ENCODE data around the gene RGS9.

The RGS9 gene

GRCh38 chr17:65156185-65156834, 19.1 kb downstream of the RGS9 start:
- WGBS, 2 experiments, result 95 to 97% methylated on average over 21 of the region's 21 CpGs
- no peaks in the 10 kb centered on the region for H3K27me3 ChIP-seq (ENCODE audit: control insufficient read depth, insufficient read depth, low read length, poor library complexity, severe bottlenecking)
- H3K4me3 ChIP-seq (ENCODE audit: insufficient read depth, low read depth, low read length), result no peak overlapping the region
- H3K36me3 ChIP-seq (ENCODE audit: control insufficient read depth, insufficient read depth, low read length), result no peaks in the 10 kb centered on the region
- no peak overlapping the region for H3K27ac ChIP-seq (ENCODE audit: insufficient read depth, low read depth, low read length, poor library complexity, severe bottlenecking)
- no peaks in the 10 kb centered on the region for H3K9me3 ChIP-seq (ENCODE audit: control insufficient read depth, low read length)
- H3K4me1 ChIP-seq (ENCODE audit: control insufficient read depth, insufficient read depth, low read length), result peaks cover 3% of the 10 kb centered on the region

- H3K9me3 ChIP-seq (ENCODE audit: control insufficient read depth, low read length), result no peaks in the 10 kb centered on the region
- no peak overlapping the region for H3K27ac ChIP-seq (ENCODE audit: insufficient read depth, low read depth, low read length, poor library complexity, severe bottlenecking)
- WGBS, 2 experiments, result 94 to 97% methylated on average over 14 of the region's 14 CpGs
- no peaks in the 10 kb centered on the region for H3K36me3 ChIP-seq (ENCODE audit: control insufficient read depth, insufficient read depth, low read length)
- H3K4me1 ChIP-seq (ENCODE audit: control insufficient read depth, insufficient read depth, low read length), result peaks cover 3% of the 10 kb centered on the region
- H3K27me3 ChIP-seq (ENCODE audit: control insufficient read depth, insufficient read depth, low read length, poor library complexity, severe bottlenecking), result no peaks in the 10 kb centered on the region
- no peak overlapping the region for H3K4me3 ChIP-seq (ENCODE audit: insufficient read depth, low read depth, low read length)
These were observed 19.8 kb downstream of the RGS9 start for GRCh38 chr17:65156835-65157565.

GRCh38 chr17:65158041-65158440, 20.9 kb downstream of the RGS9 start:
- H3K36me3 ChIP-seq (ENCODE audit: control insufficient read depth, insufficient read depth, low read length), result no peaks in the 10 kb centered on the region
- no peak overlapping the region for H3K4me3 ChIP-seq (ENCODE audit: insufficient read depth, low read depth, low read length)
- H3K4me1 ChIP-seq (ENCODE audit: control insufficient read depth, insufficient read depth, low read length), result peaks cover 3% of the 10 kb centered on the region
- H3K27ac ChIP-seq (ENCODE audit: insufficient read depth, low read depth, low read length, poor library complexity, severe bottlenecking), result no peak overlapping the region
- H3K9me3 ChIP-seq (ENCODE audit: control insufficient read depth, low read length), result no peaks in the 10 kb centered on the region
- no peaks in the 10 kb centered on the region for H3K27me3 ChIP-seq (ENCODE audit: control insufficient read depth, insufficient read depth, low read length, poor library complexity, severe bottlenecking)
- 95 to 96% methylated on average over 11 of the region's 11 CpGs for WGBS, 2 experiments

- Histone ChIP-seq H3K4me1 (ENCODE audit: control insufficient read depth, insufficient read depth, low read length) (peaks cover 3% of the 10 kb centered on the region), H3K9me3 (ENCODE audit: control insufficient read depth, low read length) (no peaks in the 10 kb centered on the region), H3K4me3 (ENCODE audit: insufficient read depth, low read depth, low read length) (no peak overlapping the region), H3K27ac (ENCODE audit: insufficient read depth, low read depth, low read length, poor library complexity, severe bottlenecking) (no peak overlapping the region), H3K36me3 (ENCODE audit: control insufficient read depth, insufficient read depth, low read length) (no peaks in the 10 kb centered on the region), H3K27me3 (ENCODE audit: control insufficient read depth, insufficient read depth, low read length, poor library complexity, severe bottlenecking) (no peaks in the 10 kb centered on the region)
- 85% methylated on average over 2 of the region's 2 CpGs for WGBS, 2 experiments
These were observed 21.5 kb downstream of the RGS9 start for GRCh38 chr17:65158622-65159021.

- H3K9me3 ChIP-seq (ENCODE audit: control insufficient read depth, low read length), result no peaks in the 10 kb centered on the region
- no peak overlapping the region for H3K4me3 ChIP-seq (ENCODE audit: insufficient read depth, low read depth, low read length)
- no peaks in the 10 kb centered on the region for H3K36me3 ChIP-seq (ENCODE audit: control insufficient read depth, insufficient read depth, low read length)
- no peak overlapping the region for H3K27ac ChIP-seq (ENCODE audit: insufficient read depth, low read depth, low read length, poor library complexity, severe bottlenecking)
- H3K27me3 ChIP-seq (ENCODE audit: control insufficient read depth, insufficient read depth, low read length, poor library complexity, severe bottlenecking), result no peaks in the 10 kb centered on the region
- no peaks in the 10 kb centered on the region for H3K4me1 ChIP-seq (ENCODE audit: control insufficient read depth, insufficient read depth, low read length)
- WGBS, 2 experiments, result 93 to 94% methylated on average over 6 of the region's 6 CpGs
These were observed 23.3 kb downstream of the RGS9 start for GRCh38 chr17:65160516-65160915.

- no peaks in the 10 kb centered on the region for H3K9me3 ChIP-seq (ENCODE audit: control insufficient read depth, low read length)
- H3K4me1 ChIP-seq (ENCODE audit: control insufficient read depth, insufficient read depth, low read length), result no peaks in the 10 kb centered on the region
- no peaks in the 10 kb centered on the region for H3K27me3 ChIP-seq (ENCODE audit: control insufficient read depth, insufficient read depth, low read length, poor library complexity, severe bottlenecking)
- H3K36me3 ChIP-seq (ENCODE audit: control insufficient read depth, insufficient read depth, low read length), result no peaks in the 10 kb centered on the region
- no peak overlapping the region for H3K4me3 ChIP-seq (ENCODE audit: insufficient read depth, low read depth, low read length)
- no peak overlapping the region for H3K27ac ChIP-seq (ENCODE audit: insufficient read depth, low read depth, low read length, poor library complexity, severe bottlenecking)
- whole genome bisulfite sequencing, 2 experiments, result 75 to 81% methylated on average over 5 of the region's 5 CpGs
These were observed 26.9 kb downstream of the RGS9 start for GRCh38 chr17:65163990-65164495.

- Histone ChIP-seq H3K4me3 (ENCODE audit: insufficient read depth, low read depth, low read length) (no peak overlapping the region), H3K27ac (ENCODE audit: insufficient read depth, low read depth, low read length, poor library complexity, severe bottlenecking) (no peak overlapping the region), H3K4me1 (ENCODE audit: control insufficient read depth, insufficient read depth, low read length) (no peaks in the 10 kb centered on the region), H3K27me3 (ENCODE audit: control insufficient read depth, insufficient read depth, low read length, poor library complexity, severe bottlenecking) (no peaks in the 10 kb centered on the region), H3K9me3 (ENCODE audit: control insufficient read depth, low read length) (no peaks in the 10 kb centered on the region), H3K36me3 (ENCODE audit: control insufficient read depth, insufficient read depth, low read length) (no peaks in the 10 kb centered on the region)
- WGBS, 2 experiments, result 94 to 95% methylated on average over 15 to 16 of the region's 16 CpGs
These were observed 29.6 kb downstream of the RGS9 start for GRCh38 chr17:65166787-65167186.

GRCh38 chr17:65167566-65167965, 30.4 kb downstream of the RGS9 start:
- H3K27me3 ChIP-seq (ENCODE audit: control insufficient read depth, insufficient read depth, low read length, poor library complexity, severe bottlenecking), result no peaks in the 10 kb centered on the region
- H3K4me3 ChIP-seq (ENCODE audit: insufficient read depth, low read depth, low read length), result no peak overlapping the region
- 88 to 92% methylated on average over 8 of the region's 8 CpGs for WGBS, 2 experiments
- H3K27ac ChIP-seq (ENCODE audit: insufficient read depth, low read depth, low read length, poor library complexity, severe bottlenecking), result no peak overlapping the region
- no peaks in the 10 kb centered on the region for H3K9me3 ChIP-seq (ENCODE audit: control insufficient read depth, low read length)
- H3K4me1 ChIP-seq (ENCODE audit: control insufficient read depth, insufficient read depth, low read length), result no peaks in the 10 kb centered on the region
- H3K36me3 ChIP-seq (ENCODE audit: control insufficient read depth, insufficient read depth, low read length), result no peaks in the 10 kb centered on the region

- Histone ChIP-seq H3K4me3 (ENCODE audit: insufficient read depth, low read depth, low read length) (no peak overlapping the region), H3K27ac (ENCODE audit: insufficient read depth, low read depth, low read length, poor library complexity, severe bottlenecking) (no peak overlapping the region), H3K27me3 (ENCODE audit: control insufficient read depth, insufficient read depth, low read length, poor library complexity, severe bottlenecking) (no peaks in the 10 kb centered on the region), H3K9me3 (ENCODE audit: control insufficient read depth, low read length) (no peaks in the 10 kb centered on the region), H3K4me1 (ENCODE audit: control insufficient read depth, insufficient read depth, low read length) (no peaks in the 10 kb centered on the region), H3K36me3 (ENCODE audit: control insufficient read depth, insufficient read depth, low read length) (no peaks in the 10 kb centered on the region)
- 93 to 95% methylated on average over 3 of the region's 3 CpGs for WGBS, 2 experiments
These were observed 32.5 kb downstream of the RGS9 start for GRCh38 chr17:65169691-65170090.

- H3K4me1 ChIP-seq (ENCODE audit: control insufficient read depth, insufficient read depth, low read length), result no peaks in the 10 kb centered on the region
- 93 to 96% methylated on average over 10 of the region's 10 CpGs for WGBS, 2 experiments
- H3K27ac ChIP-seq (ENCODE audit: insufficient read depth, low read depth, low read length, poor library complexity, severe bottlenecking), result no peak overlapping the region
- H3K4me3 ChIP-seq (ENCODE audit: insufficient read depth, low read depth, low read length), result no peak overlapping the region
- no peaks in the 10 kb centered on the region for H3K27me3 ChIP-seq (ENCODE audit: control insufficient read depth, insufficient read depth, low read length, poor library complexity, severe bottlenecking)
- no peaks in the 10 kb centered on the region for H3K36me3 ChIP-seq (ENCODE audit: control insufficient read depth, insufficient read depth, low read length)
- H3K9me3 ChIP-seq (ENCODE audit: control insufficient read depth, low read length), result no peaks in the 10 kb centered on the region
These were observed 33.7 kb downstream of the RGS9 start for GRCh38 chr17:65170839-65171238.

Measured in ectodermal cell (in vitro differentiated cells).